Activated CD4-positive, alpha-beta T cell treated with anti-CD3 and anti-CD28 coated beads, Interleukin-2, amount 10 ng/mL, durations not matched to agents 24 days and 14 days (primary cell): ENCODE measurements around the gene AGAP5. TPM values are rescaled to one million over a fixed set of nuclear protein-coding genes. Genes with fewer than 3 reads are reported as not detected.
"Not testable (repeated sequence)": the region's sequence is repeated elsewhere in the genome, so short reads cannot be mapped to it uniquely, and the experiment has no call there.

Experiments used
- DNase-seq: peaks from one replicate; pipeline ENCODE4 v3.0.0; 2022
- H3K27ac Mint-ChIP-seq: one replicate; pipeline ENCODE4 v1.8.0; 2022; ENCODE audit warnings: mild to moderate bottlenecking, mixed read lengths
- H3K27me3 Mint-ChIP-seq: one replicate; pipeline ENCODE4 v1.8.0; 2022; ENCODE audit warnings: mixed read lengths
- H3K36me3 Mint-ChIP-seq: one replicate; pipeline ENCODE4 v1.8.0; 2022; ENCODE audit warnings: low read depth, mild to moderate bottlenecking, mixed read lengths
- H3K4me1 Mint-ChIP-seq: one replicate; pipeline ENCODE4 v1.8.0; 2021; ENCODE audit warnings: mixed read lengths
- H3K4me3 Mint-ChIP-seq: one replicate; pipeline ENCODE4 v1.8.0; 2022; ENCODE audit warnings: mild to moderate bottlenecking, moderate library complexity, mixed read lengths
- H3K9me3 Mint-ChIP-seq: one replicate; pipeline ENCODE4 v1.8.0; 2021; ENCODE audit warnings: mixed read lengths
- intact Hi-C: fragments of 100-400 bp; cut with micrococcal nuclease; formaldehyde crosslinking; loops from one replicate; pipeline ENCODE4 v1.15.1; 2023
- total RNA-seq: library from RNA; stranded (reverse); gene quantifications from 2 replicates; pipeline ENCODE4 v1.2.3, GENCODE V29; 2022

Gene AGAP5
- total RNA-seq: 10.1 and 13.9 TPM in 2 replicates

- H3K27me3 Mint-ChIP-seq, H3K4me3 Mint-ChIP-seq, DNase-seq, H3K27ac Mint-ChIP-seq, H3K9me3 Mint-ChIP-seq, intact Hi-C loops, H3K4me1 Mint-ChIP-seq: not testable (repeated sequence)
- peaks cover 17% of the 10 kb centered on the region for H3K36me3 Mint-ChIP-seq
Measured at GRCh38 chr10:73697675-73698159, at the start of gene AGAP5. TSS of gene AGAP5 (minus strand) at chr10:73698109. CDS start at chr10:73697755, 354 bp downstream.

GRCh38 chr10:73746721-73747120 lies 48.8 kb upstream of the AGAP5 start:
- H3K27me3 Mint-ChIP-seq: no peaks in the 10 kb centered on the region
- intact Hi-C loops: no loop called here
- H3K27ac Mint-ChIP-seq: peak overlapping the region; percentile 32
- H3K4me3 Mint-ChIP-seq: peak overlapping the region; percentile 66
- H3K4me1 Mint-ChIP-seq: peaks cover 46% of the 10 kb centered on the region
- H3K36me3 Mint-ChIP-seq: peaks cover 39% of the 10 kb centered on the region
- no peaks in the 10 kb centered on the region for H3K9me3 Mint-ChIP-seq
- DNase-seq: no peak

GRCh38 chr10:73744664-73744975 lies 46.7 kb upstream of the AGAP5 start:
- H3K9me3 Mint-ChIP-seq: no peaks in the 10 kb centered on the region
- peak overlapping the region; percentile 100 for H3K27ac Mint-ChIP-seq
- DNase-seq: peak; percentile 89
- intact Hi-C loops: loop anchor here (1.0 to 5.0 kb wide), 9 partner anchors 14 to 492 kb away; partner anchors contain the start of genes ANXA7, MRPS16, PPP3CB and ZSWIM8
- peak overlapping the region; percentile 97 for H3K4me3 Mint-ChIP-seq
- peaks cover 25% of the 10 kb centered on the region for H3K36me3 Mint-ChIP-seq
- H3K4me1 Mint-ChIP-seq: peaks cover 35% of the 10 kb centered on the region
- H3K27me3 Mint-ChIP-seq: no peaks in the 10 kb centered on the region

- H3K36me3 Mint-ChIP-seq: peaks cover 24% of the 10 kb centered on the region
- peaks cover 32% of the 10 kb centered on the region for H3K4me1 Mint-ChIP-seq
- H3K9me3 Mint-ChIP-seq: no peaks in the 10 kb centered on the region
- intact Hi-C loops: loop anchor here (1.0 to 5.0 kb wide), 9 partner anchors 14 to 492 kb away; partner anchors contain the start of genes ANXA7, MRPS16, PPP3CB and ZSWIM8
- H3K27me3 Mint-ChIP-seq: no peaks in the 10 kb centered on the region
- peak; percentile 98 for DNase-seq
- peak within 1 kb of the TSS; percentile 97 for H3K4me3 Mint-ChIP-seq
- peak within 1 kb of the TSS; percentile 100 for H3K27ac Mint-ChIP-seq
Measured at GRCh38 chr10:73743905-73744663, 46.2 kb upstream of the AGAP5 start, which contains the start of gene SEC24C. TSS of gene SEC24C (plus strand) at chr10:73744372. CDS start at chr10:73746833, 2,461 bp downstream.

- H3K9me3 Mint-ChIP-seq: no peaks in the 10 kb centered on the region
- H3K4me1 Mint-ChIP-seq: peaks cover 30% of the 10 kb centered on the region
- no peaks in the 10 kb centered on the region for H3K27me3 Mint-ChIP-seq
- H3K36me3 Mint-ChIP-seq: peaks cover 21% of the 10 kb centered on the region
- no peak for DNase-seq
- H3K4me3 Mint-ChIP-seq: peak overlapping the region; percentile 97
- intact Hi-C loops: loop anchor here (5.0 kb wide), 2 partner anchors 116 to 491 kb away; partner anchors contain the start of gene MRPS16
- peak overlapping the region; percentile 100 for H3K27ac Mint-ChIP-seq
Measured at GRCh38 chr10:73743327-73743904, 45.5 kb upstream of the AGAP5 start.

- Mint-ChIP-seq H3K4me3 (no peak overlapping the region), H3K36me3 (peaks cover 20% of the 10 kb centered on the region), H3K27me3 (no peaks in the 10 kb centered on the region), H3K4me1 (peaks cover 30% of the 10 kb centered on the region), H3K9me3 (no peaks in the 10 kb centered on the region), H3K27ac (peak overlapping the region; percentile 100)
- no peak for DNase-seq
- intact Hi-C loops: loop anchor here (5.0 kb wide), 2 partner anchors 115 to 490 kb away; partner anchors contain the start of gene MRPS16
Measured at GRCh38 chr10:73742454-73742734, 44.5 kb upstream of the AGAP5 start.

GRCh38 chr10:73740501-73741254 lies 42.8 kb upstream of the AGAP5 start:
- Mint-ChIP-seq H3K4me1 (peaks cover 20% of the 10 kb centered on the region), H3K36me3 (peaks cover 11% of the 10 kb centered on the region)
- not testable (repeated sequence) for H3K9me3 Mint-ChIP-seq, H3K27ac Mint-ChIP-seq, H3K27me3 Mint-ChIP-seq, H3K4me3 Mint-ChIP-seq, DNase-seq
- intact Hi-C loops: loop anchor here (5.0 kb wide), 2 partner anchors 113 to 488 kb away; partner anchors contain the start of gene MRPS16

- intact Hi-C loops: no loop called here
- no peak overlapping the region for H3K4me3 Mint-ChIP-seq
Measured at GRCh38 chr10:73734796-73735305, 36.9 kb upstream of the AGAP5 start.

GRCh38 chr10:73734028-73734720 lies 36.3 kb upstream of the AGAP5 start:
- intact Hi-C loops: no loop called here
- no peak overlapping the region for H3K27ac Mint-ChIP-seq

More at GRCh38 chr10:73734796-73735305, 36.9 kb upstream of the AGAP5 start:
- no peak overlapping the region for H3K27ac Mint-ChIP-seq
- no peaks in the 10 kb centered on the region for H3K27me3 Mint-ChIP-seq
- no peaks in the 10 kb centered on the region for H3K9me3 Mint-ChIP-seq
- peaks cover 14% of the 10 kb centered on the region for H3K36me3 Mint-ChIP-seq
- peaks cover 2% of the 10 kb centered on the region for H3K4me1 Mint-ChIP-seq
- no peak for DNase-seq

GRCh38 chr10:73732931-73733623 lies 35.2 kb upstream of the AGAP5 start:
- Mint-ChIP-seq H3K36me3 (peaks cover 13% of the 10 kb centered on the region), H3K27me3 (no peaks in the 10 kb centered on the region), H3K27ac (no peak overlapping the region), H3K4me3 (no peak overlapping the region), H3K4me1 (peaks cover 4% of the 10 kb centered on the region), H3K9me3 (no peaks in the 10 kb centered on the region)
- DNase-seq: no peak
- intact Hi-C loops: no loop called here

More at GRCh38 chr10:73734028-73734720, 36.3 kb upstream of the AGAP5 start:
- H3K9me3 Mint-ChIP-seq: no peaks in the 10 kb centered on the region
- H3K36me3 Mint-ChIP-seq: peaks cover 13% of the 10 kb centered on the region
- no peak for DNase-seq
- no peaks in the 10 kb centered on the region for H3K27me3 Mint-ChIP-seq
- H3K4me3 Mint-ChIP-seq: no peak overlapping the region
- H3K4me1 Mint-ChIP-seq: peaks cover 4% of the 10 kb centered on the region

GRCh38 chr10:73732426-73732825 lies 34.5 kb upstream of the AGAP5 start:
- Mint-ChIP-seq H3K4me1 (peaks cover 4% of the 10 kb centered on the region), H3K36me3 (peaks cover 14% of the 10 kb centered on the region), H3K4me3 (peak overlapping the region; percentile 56), H3K27me3 (no peaks in the 10 kb centered on the region), H3K9me3 (no peaks in the 10 kb centered on the region), H3K27ac (peak overlapping the region; percentile 68)
- intact Hi-C loops: no loop called here
- no peak for DNase-seq

- peaks cover 4% of the 10 kb centered on the region for H3K4me1 Mint-ChIP-seq
- peak overlapping the region; percentile 56 for H3K4me3 Mint-ChIP-seq
- H3K36me3 Mint-ChIP-seq: peaks cover 19% of the 10 kb centered on the region
- H3K27ac Mint-ChIP-seq: peak overlapping the region; percentile 68
- no peak for DNase-seq
- H3K9me3 Mint-ChIP-seq: no peaks in the 10 kb centered on the region
- no peaks in the 10 kb centered on the region for H3K27me3 Mint-ChIP-seq
- intact Hi-C loops: loop anchor here (2.0 kb wide), 1 partner anchor 53 kb away; the partner anchor contains the start of gene ZSWIM8
Measured at GRCh38 chr10:73731588-73732375, 33.9 kb upstream of the AGAP5 start.
